Ureter (tissue), 1 donor: Measurements from ENCODE around the gene ADAMTS9. TPM values are rescaled to one million over a fixed set of nuclear protein-coding genes. Genes with fewer than 3 reads are reported as not detected.
A peak's percentile ranks its signal among the peaks of the same experiment; 100 is the strongest.

ENCODE experiments used
- DNase-seq: peaks from one replicate; pipeline ENCODE4 v3.0.0-alpha.2; 2020; ENCODE audit warnings: low spot score
- total RNA-seq: library from RNA; stranded (reverse); gene quantifications from one replicate; pipeline ENCODE4 v1.2.4, GENCODE V29; 2023
- donor health status: DM: yes; HTN: yes; CAD: no.

The ADAMTS9 gene
- total RNA-seq, 1 donor from 2014 or later, result 153 TPM

- no peak for DNase-seq
Observed at GRCh38 chr3:64536166-64536565, 151.6 kb downstream of the ADAMTS9 start.

- peak; percentile 92 for DNase-seq
Observed at GRCh38 chr3:64533617-64534317, 154.0 kb downstream of the ADAMTS9 start.

GRCh38 chr3:64530434-64531049, 157.3 kb downstream of the ADAMTS9 start:
- peak; percentile 76 for DNase-seq

GRCh38 chr3:64523324-64523723, 164.5 kb downstream of the ADAMTS9 start:
- no peak for DNase-seq

- DNase-seq, result no peak
Observed at GRCh38 chr3:64520334-64520733, 167.5 kb downstream of the ADAMTS9 start.

- DNase-seq, result no peak
Observed at GRCh38 chr3:64518950-64519349, 168.8 kb downstream of the ADAMTS9 start.

- DNase-seq, result no peak
Observed at GRCh38 chr3:64518496-64518895, 169.3 kb downstream of the ADAMTS9 start.

GRCh38 chr3:64514889-64515288, 172.9 kb downstream of the ADAMTS9 start:
- no peak for DNase-seq

- DNase-seq, result no peak
Observed at GRCh38 chr3:64509206-64509605, 178.6 kb downstream of the ADAMTS9 start.

GRCh38 chr3:64508140-64508539, 179.7 kb downstream of the ADAMTS9 start:
- DNase-seq, result no peak

- DNase-seq, result no peak
Observed at GRCh38 chr3:64506255-64506654, 181.5 kb downstream of the ADAMTS9 start.

- DNase-seq, result no peak
Observed at GRCh38 chr3:64505419-64505818, 182.4 kb downstream of the ADAMTS9 start.

GRCh38 chr3:64502284-64502683, 185.5 kb downstream of the ADAMTS9 start:
- DNase-seq, result no peak

- no peak for DNase-seq
Observed at GRCh38 chr3:64501298-64501906, 186.4 kb downstream of the ADAMTS9 start.

GRCh38 chr3:64496786-64497490, 190.9 kb downstream of the ADAMTS9 start:
- DNase-seq, result no peak

GRCh38 chr3:64495781-64496334, 191.9 kb downstream of the ADAMTS9 start:
- no peak for DNase-seq

- no peak for DNase-seq
Observed at GRCh38 chr3:64495121-64495780, 192.5 kb downstream of the ADAMTS9 start.

GRCh38 chr3:64494526-64494925, 193.3 kb downstream of the ADAMTS9 start:
- DNase-seq, result no peak

GRCh38 chr3:64493149-64493548, 194.7 kb downstream of the ADAMTS9 start:
- DNase-seq, result no peak

- DNase-seq, result no peak
Observed at GRCh38 chr3:64491843-64492242, 196.0 kb downstream of the ADAMTS9 start.

GRCh38 chr3:64490180-64490724, 197.5 kb downstream of the ADAMTS9 start:
- DNase-seq, result no peak
